GM19025 (cell line): ENCODE data around the gene HNF1A.
"Not testable (repeated sequence)": the region's sequence is repeated elsewhere in the genome, so short reads cannot be mapped to it uniquely, and the experiment has no call there.

Source experiments
- ATAC-seq: cut with Tn5 transposase; IDR thresholded peaks from one replicate; pipeline ENCODE4 v1.9.1; 2021; ENCODE audit warnings: mild to moderate bottlenecking, low read depth, moderate library complexity; ENCODE audit not compliant: unreplicated experiment

Gene HNF1A, protein sequence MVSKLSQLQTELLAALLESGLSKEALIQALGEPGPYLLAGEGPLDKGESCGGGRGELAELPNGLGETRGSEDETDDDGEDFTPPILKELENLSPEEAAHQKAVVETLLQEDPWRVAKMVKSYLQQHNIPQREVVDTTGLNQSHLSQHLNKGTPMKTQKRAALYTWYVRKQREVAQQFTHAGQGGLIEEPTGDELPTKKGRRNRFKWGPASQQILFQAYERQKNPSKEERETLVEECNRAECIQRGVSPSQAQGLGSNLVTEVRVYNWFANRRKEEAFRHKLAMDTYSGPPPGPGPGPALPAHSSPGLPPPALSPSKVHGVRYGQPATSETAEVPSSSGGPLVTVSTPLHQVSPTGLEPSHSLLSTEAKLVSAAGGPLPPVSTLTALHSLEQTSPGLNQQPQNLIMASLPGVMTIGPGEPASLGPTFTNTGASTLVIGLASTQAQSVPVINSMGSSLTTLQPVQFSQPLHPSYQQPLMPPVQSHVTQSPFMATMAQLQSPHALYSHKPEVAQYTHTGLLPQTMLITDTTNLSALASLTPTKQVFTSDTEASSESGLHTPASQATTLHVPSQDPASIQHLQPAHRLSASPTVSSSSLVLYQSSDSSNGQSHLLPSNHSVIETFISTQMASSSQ

DNA sequence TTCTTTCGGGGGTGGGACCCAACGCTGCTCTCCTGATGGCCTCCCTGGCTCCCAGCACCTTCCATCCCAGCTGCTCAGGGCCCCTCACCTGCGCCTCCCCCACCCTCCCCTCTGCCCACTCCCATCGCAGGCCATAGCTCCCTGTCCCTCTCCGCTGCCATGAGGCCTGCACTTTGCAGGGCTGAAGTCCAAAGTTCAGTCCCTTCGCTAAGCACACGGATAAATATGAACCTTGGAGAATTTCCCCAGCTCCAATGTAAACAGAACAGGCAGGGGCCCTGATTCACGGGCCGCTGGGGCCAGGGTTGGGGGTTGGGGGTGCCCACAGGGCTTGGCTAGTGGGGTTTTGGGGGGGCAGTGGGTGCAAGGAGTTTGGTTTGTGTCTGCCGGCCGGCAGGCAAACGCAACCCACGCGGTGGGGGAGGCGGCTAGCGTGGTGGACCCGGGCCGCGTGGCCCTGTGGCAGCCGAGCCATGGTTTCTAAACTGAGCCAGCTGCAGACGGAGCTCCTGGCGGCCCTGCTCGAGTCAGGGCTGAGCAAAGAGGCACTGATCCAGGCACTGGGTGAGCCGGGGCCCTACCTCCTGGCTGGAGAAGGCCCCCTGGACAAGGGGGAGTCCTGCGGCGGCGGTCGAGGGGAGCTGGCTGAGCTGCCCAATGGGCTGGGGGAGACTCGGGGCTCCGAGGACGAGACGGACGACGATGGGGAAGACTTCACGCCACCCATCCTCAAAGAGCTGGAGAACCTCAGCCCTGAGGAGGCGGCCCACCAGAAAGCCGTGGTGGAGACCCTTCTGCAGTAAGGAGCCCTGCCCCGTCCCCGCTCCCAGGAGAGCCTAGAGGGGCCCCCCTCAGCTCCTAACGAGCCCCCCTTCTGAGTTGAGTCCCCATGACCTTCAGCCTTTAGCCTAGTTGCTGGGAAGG is at the start of gene HNF1A:
HNF1A (plus strand) TSS at position 248 of the 924 bp plus-strand sequence; CDS start at position 474, 226 bp downstream.
- no peak for ATAC-seq

DNA sequence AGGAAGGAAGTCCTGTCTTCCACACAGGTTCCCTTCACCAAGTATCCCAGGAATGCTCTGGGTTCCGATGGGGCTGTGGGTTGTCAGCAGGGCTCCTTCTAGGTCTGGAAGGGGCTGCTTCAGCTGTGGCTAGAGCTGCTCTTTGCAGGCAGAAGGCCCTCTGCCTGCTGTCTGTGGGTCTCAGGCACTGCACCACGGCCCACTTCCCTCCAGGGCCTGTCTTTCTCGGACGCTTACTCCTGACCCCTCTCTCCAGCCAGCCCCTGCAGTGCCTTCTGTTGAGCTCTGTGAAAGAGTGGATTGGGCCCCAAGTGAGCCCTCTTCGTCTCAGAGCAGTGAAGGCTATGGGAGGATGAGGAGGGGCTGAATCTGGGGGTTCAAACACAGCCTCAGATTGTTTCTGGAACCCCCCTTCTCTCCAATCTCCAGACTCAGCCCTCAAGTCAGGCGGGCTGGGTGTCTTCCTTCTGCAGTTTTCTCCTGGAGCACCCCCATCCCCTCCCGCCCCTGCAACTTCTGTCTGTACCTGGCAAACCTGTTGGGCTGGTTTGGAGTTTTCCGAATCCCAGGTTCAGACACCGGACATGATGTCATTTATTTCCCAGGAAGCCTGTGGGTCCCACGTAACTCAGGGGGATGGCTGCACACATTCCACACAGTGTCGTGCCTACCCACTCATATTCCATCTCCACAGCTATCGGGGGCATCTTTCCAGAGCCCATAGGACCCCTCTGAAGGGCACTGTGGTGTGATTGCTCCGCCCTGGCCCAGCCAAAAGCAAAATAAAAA is 49.3 kb upstream of the HNF1A start:
- ATAC-seq: no peak

DNA sequence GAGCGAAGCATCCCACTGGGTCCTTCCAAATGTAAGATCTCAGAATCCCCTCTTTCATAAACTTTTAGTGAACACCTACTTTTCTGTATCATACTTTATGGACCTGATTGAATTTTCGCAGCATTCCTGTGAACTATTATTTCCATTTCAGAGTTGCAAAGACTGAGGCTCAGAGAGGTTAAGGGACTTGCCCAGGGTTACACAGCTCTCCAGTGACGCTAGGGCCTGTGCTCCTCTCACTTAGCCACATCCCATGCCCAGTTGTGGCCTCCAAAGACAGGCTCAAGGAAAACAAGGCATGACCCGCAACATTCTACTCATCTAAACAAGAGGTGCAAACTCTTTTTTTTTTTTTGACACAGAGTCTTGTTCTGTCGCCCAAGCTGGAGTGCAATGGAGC is 48.3 kb upstream of the HNF1A start:
- ATAC-seq: no peak

DNA sequence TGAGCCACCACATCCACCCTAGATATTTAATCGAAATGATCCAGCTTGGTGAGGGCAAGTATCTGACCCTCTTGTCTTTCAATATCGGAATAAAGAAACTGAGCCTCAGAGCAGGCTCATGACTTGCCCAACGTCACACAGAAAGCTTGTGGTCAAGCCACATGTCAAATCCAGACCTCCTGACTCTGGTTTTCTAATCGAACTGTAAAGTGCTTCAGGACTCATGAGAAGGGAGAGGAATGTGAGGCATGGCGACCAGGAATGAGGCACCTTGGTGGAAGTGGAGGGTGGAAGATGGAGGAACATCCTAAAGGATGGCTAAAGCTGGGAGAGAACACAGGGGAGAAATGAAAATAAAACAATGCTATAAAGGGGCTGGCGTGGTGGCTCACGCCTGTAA is 46.3 kb upstream of the HNF1A start:
- no peak for ATAC-seq

DNA sequence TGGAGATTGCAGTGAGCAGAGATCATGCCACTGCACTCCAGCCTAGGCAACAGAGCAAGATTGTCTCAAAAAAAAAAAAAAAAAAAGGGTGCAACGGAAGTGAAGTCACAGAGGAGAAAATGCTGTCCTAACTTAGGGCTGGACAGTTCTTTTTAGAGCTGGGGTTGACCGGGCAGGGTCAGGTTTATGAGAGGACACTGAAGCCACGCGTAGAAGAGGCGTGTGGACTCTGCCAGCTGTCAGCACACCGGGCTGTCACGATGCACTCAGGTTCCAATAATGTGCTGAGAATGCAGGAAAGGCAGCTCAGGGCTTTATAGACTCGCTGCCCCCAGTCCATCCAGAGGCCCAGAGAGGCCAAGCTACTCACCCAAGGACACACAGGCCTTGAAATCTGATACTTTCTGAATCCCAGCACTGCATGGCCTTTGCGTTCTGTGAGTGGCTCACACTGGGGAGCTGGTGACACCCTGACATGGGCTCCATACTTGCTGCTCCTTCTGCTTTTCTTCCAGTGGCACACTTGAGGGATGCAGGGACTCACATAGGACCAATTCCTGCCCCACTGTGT is 45.3 kb upstream of the HNF1A start:
- no peak for ATAC-seq

DNA sequence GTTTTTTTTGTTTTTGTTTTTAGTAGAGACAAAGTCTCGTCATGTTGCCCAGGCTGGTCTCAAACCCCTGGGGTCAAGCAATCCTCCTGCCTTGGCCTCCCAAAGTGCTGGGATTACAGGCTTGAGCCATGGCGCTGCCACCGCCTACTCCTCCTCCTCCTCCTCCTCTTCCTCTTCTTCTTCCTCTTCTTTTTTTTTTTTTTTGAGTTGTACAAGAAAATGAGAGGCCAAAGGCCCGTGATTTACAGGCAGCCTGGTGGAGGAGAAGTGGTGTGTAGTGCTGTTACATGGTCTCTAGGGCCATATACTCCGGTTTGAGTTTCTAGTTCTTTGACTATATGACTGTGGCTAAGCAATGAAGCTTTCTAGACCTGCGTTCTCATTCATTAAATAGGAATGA is 44.6 kb upstream of the HNF1A start:
- ATAC-seq: no peak

DNA sequence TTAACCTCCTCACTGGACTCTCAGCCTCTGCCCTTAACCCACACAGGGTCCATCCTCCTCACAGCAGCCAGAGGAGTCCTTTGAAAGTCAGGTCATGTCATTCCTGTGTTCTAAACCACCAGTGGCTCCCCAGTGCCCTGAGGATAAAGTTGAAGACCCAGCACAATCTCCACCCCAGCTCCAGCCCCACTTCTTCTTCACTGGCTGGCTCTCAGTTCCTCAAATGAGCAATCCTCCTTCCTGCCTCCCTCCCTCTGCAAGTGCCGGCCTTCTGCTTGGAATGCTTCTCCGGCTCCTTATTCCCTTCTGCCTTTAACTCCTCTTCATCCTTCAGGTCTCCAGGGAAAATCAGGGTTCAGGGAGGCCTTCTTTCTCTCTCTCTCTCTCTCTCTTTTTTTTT is 42.1 kb upstream of the HNF1A start:
- no peak for ATAC-seq

DNA sequence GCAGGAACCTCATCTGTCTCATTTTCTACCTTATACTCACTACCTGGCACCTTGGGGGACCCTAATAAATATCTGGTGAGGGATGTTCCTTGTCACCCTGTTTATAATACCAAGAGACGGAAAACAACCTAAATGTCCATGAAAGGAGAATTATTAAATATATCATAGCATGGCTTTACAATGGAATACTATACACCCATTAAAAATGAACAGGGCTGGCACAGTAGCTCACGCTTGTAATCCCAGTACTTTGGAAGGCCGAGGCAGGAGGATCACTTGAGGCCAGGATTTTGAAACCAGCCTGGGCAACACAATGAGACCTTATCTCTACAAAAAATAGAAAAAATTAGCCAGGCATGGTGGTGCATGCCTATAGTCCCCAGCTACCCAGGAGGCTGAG is 39.8 kb upstream of the HNF1A start:
- ATAC-seq: no peak

DNA sequence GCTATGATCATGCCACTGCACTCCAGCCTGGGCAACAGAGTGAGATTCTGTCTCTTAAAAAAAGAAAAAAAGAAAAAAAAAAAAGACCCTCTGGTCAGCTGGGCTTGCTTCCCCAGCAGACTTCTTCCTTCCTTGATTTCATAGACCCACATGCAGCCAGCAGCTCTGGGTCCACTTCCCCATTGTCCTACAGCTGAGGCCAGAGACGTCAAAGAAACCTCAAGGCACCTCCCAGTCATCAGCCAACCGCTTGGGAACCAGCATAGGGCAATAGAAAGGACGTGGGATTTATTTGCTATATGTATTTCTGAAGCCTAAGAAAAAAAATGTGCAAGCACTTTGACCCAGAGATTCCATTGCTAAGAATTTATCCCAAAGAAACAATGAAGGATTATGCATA is 38.8 kb upstream of the HNF1A start:
- ATAC-seq: no peak

DNA sequence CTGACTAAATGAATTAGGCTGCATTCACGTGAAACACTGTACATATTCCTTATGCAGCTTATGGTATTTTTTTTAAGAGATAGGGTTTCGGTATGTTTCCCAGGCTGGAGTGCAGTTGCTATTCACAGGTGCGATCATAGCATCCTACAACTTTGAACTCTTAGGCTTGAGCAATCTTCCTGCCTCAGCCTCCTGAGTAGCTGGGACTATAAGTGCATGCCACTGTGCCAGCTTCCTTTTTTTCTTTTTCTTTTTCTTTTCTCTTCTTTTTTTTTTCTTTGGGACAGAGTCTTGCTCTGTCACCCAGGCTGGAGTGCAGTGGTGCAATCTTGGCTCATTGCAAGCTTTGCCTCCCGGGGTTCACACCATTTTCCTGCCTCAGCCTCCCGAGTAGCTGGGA is 38.3 kb upstream of the HNF1A start:
- ATAC-seq: no peak

DNA sequence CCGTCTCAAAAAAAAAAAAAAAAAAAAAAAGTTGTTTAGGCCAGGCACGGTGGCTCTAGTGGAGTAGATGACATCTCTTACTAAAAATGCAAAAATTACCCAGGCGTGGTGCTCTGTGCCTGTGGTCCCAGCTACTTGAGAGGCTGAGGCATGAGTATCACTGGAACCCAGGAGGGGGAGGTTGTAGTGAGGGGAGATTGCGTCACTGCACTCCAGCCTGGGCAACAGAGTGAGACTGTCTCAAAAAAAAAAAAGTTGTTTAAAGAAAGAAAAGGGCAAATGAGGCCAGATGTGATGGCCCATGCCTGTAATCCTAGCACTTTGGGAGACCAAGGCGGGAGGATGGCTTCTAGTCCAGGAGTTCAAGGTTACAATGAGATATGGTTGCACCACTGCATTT is 37.5 kb upstream of the HNF1A start:
- no peak for ATAC-seq

DNA sequence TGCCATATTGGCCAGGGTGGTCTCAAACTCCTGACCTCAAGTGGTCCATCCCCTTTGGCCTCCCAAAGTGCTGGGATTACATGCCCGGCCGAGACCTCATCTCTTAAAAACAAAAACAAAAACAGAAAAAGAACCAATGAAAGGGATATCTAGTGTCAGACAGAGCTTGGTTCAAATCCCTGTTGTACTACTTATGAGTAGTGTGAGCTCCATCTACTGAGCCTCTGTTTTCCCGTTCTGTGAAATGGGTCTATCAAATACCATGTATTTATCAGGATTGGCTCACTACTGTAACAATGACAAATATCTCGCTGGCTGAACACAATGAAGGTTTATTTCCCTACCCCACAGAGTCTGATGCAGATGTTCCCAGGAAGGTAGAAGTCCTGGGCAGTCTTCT is 36.9 kb upstream of the HNF1A start:
- no peak for ATAC-seq

DNA sequence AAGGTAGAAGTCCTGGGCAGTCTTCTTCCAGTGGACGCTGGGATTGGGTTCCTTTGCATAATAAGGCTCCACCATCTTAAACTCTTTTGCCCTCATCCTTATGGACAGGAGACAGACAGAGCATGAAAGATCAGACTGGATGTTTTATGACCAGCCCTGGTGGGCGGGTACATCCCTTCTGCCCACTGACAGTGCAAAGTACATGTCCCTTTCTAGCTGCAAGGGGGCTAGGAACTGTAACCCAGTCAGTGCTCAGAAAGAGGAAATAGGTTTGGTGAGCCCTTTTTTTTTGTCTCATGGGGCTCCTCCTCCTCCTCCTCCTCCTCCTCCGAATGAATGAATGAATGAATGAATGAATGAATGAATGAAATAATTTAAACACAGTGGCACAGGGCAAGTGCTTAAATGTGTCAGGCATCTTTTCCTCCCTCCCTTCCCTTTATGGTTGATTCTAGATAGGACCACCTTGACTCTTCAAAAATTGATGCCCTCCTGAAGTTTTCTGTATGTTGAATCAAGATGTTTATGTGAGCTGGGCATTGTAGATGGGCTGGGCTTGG is 36.4 kb upstream of the HNF1A start:
- ATAC-seq: no peak

DNA sequence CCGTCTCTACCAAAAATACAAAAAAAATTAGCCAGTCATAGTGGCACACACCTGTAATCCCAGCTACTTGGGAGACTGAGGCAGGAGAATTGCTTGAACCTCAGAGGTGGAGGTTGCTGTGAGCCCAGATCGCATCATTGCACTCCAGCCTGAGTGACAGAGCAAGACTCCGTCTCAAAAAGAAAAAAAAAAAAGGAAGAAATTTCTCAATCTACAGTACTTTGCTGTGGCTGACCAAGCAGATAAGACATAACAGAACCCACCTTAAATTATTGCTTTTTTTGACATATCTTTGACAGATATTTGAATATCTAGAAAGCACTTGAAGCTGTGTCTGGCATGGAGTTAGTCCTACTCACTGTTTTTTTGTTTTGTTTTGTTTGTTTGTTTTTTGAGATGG is 34.9 kb upstream of the HNF1A start:
- no peak for ATAC-seq

DNA sequence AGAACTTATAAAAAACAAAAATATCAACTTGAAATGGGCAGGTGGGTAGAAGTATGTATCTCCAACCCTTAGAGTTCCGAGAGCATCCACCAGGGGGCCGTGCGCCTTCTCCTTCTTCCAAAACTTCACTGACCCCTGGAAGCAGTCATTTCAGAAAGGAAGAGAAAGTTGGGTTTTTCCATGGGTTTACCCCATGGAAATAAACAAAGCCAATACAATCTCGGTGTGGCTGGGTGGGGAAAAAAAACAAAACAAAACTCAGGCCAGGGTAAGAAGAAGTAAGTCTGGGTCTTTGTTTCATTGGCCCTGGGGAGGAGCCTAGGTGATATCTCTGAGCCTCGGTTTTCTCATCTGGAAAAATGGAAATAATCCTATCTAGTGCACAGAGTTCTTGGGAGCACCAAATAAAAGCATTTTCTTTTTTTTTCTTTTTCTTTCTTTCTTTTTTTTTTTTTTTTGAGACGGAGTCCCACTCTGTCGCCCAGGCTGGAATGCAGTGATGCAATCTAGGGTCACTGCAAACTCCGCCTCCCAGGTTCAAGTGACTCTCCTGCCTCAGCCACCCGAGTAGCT is 33.6 kb upstream of the HNF1A start:
- no peak for ATAC-seq

DNA sequence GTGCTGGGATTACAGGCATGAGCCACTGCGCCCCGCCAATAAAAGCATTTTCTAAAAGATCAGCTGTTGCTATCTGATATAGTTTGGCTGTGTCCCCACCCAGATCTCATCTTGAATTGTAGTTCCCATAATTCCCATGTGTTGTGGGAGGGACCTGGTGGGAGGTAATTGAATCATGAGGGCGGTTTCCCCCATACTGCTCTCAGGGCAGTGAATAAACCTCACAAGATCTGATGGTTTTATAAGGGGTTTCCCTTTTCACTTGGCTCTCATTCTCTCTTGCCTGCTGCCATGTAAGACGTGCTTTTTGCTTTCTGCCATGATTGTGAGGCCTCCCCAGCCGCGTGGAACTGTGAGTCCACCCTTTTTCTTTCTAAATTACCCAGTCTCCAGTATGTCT is 32.8 kb upstream of the HNF1A start:
- not testable (repeated sequence) for ATAC-seq

DNA sequence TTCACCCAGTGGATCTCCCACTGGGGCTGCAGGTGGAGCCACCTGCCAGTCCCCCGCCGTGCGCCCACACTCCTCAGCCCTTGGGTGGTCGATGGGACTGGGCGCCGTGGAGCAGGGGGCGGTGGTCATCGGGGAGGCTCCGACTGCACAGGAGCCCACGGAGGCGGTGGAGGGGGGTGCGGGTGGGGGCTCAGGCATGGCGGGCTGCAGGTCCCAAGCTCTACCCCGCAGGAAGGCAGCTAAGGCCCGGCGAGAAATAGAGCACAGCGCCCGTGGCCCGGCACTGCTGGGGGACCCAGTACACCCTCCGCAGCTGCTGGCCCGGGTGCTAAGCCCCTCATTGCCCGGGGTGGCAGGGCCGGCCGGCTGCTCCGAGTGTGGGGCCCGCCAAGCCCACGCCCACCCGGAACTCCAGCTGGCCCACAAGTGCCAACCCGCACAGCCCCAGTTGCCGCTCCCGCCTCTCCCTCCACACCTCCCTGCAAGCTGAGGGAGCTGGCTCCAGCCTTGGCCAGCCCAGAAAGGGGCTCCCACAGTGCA is 28.0 kb upstream of the HNF1A start:
- not testable (repeated sequence) for ATAC-seq

DNA sequence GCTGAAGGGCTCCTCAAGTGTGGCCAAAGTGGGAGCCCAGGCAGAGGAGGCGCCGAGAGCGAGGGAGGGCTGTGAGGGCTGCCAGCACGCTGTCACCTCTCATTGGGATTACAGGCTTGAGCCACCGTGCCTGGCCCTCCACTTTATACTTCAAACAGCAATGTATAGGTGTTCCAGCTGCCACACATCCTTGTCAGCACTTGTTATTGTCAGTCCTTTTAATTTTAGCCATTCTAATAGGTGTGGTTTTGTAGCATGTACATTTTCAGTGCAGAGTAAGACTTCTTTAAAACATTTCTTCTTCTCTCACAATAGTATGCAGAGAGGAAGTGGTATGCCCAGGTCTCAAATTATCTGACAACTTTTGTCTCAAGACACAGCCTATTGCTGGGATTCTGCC is 27.5 kb upstream of the HNF1A start:
- ATAC-seq: no peak

DNA sequence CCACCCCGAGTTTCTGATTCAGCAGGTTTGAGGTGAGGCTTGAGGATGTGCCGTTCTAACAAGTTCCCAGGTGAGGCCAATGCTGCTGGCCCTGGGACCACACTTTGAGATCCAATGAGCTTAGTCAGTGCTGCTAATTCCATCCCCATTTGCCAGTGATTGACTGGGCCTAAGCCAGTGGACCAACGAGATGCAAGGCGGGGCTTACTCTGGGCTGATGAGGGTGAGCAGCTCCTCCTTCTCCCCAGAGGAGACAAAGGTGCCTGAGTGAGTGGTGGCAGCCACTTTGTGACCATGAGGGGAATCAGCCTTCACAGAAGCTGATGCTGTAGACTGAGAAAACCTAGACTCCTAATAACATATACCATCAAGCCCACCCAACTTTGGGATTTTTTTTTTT is 23.1 kb upstream of the HNF1A start:
- no peak for ATAC-seq
